ENCODE measurements around the gene ATAD5. TPM values are rescaled to one million over a fixed set of nuclear protein-coding genes. Genes with fewer than 3 reads are reported as not detected.
"Not testable (repeated sequence)": the region's sequence is repeated elsewhere in the genome, so short reads cannot be mapped to it uniquely, and the experiment has no call there.

The ATAD5 gene
- polyA plus RNA-seq, 1 donor from 2014 or later, result 6.3 TPM

- no peaks in the 10 kb centered on the region for H3K79me2 ChIP-seq (replicated peaks; ENCODE audit: insufficient read depth, low read length)
- H3K27ac ChIP-seq (ENCODE audit: low read length), result no peak overlapping the region
- no peaks in the 10 kb centered on the region for H3F3A ChIP-seq (ENCODE audit: insufficient read depth, low read length, poor library complexity, severe bottlenecking)
- H3K4me3 ChIP-seq (ENCODE audit: low read length), result no peak overlapping the region
- H3K9me2 ChIP-seq (ENCODE audit: insufficient read depth, low read length), result no peaks in the 10 kb centered on the region
- H3K9me3 ChIP-seq (ENCODE audit: low read length), result no peaks in the 10 kb centered on the region
- H3K36me3 ChIP-seq (ENCODE audit: insufficient read depth, low read length), result no peaks in the 10 kb centered on the region
- H3K4me2 ChIP-seq (ENCODE audit: low read length), result no peak overlapping the region
- no peaks in the 10 kb centered on the region for H4K20me1 ChIP-seq (ENCODE audit: insufficient read depth)
- H3K27me3 ChIP-seq (ENCODE audit: insufficient read depth, low read depth, low read length), result peaks cover 6% of the 10 kb centered on the region
- TF ChIP-seq SMC3 (conservative IDR thresholded peaks at IDR 0.05; ENCODE audit: poor library complexity), result no peak
- no peak for TF ChIP-seq TAF1 (IDR thresholded peaks at IDR 0.05; ENCODE audit: low read depth)
- no peak for TF ChIP-seq POLR2AphosphoS5 (IDR thresholded peaks at IDR 0.05)
- TF ChIP-seq MXI1 (conservative IDR thresholded peaks at IDR 0.05; ENCODE audit: poor library complexity, severe bottlenecking), result no peak
- TF ChIP-seq CTCF (IDR thresholded peaks at IDR 0.05; ENCODE audit: poor library complexity, severe bottlenecking), result no peak
- H2AFZ ChIP-seq (ENCODE audit: low read depth, low read length), result no peak overlapping the region
- no peak overlapping the region for H3K9ac ChIP-seq (ENCODE audit: low read length)
Observed at GRCh38 chr17:30929081-30929633, 97.4 kb downstream of the ATAD5 start.

- H3K9ac ChIP-seq (ENCODE audit: low read length); H3K27me3 ChIP-seq (ENCODE audit: insufficient read depth, low read depth, low read length); H3K4me3 ChIP-seq (ENCODE audit: low read length); H3K79me2 ChIP-seq (replicated peaks; ENCODE audit: insufficient read depth, low read length); H3K36me3 ChIP-seq (ENCODE audit: insufficient read depth, low read length); H3K9me2 ChIP-seq (ENCODE audit: insufficient read depth, low read length); H4K20me1 ChIP-seq (ENCODE audit: insufficient read depth); H3K27ac ChIP-seq (ENCODE audit: low read length); H3F3A ChIP-seq (ENCODE audit: insufficient read depth, low read length, poor library complexity, severe bottlenecking); H3K9me3 ChIP-seq (ENCODE audit: low read length); H2AFZ ChIP-seq (ENCODE audit: low read depth, low read length); H3K4me2 ChIP-seq (ENCODE audit: low read length): not testable (repeated sequence)
Observed at GRCh38 chr17:30929861-30930260, 98.1 kb downstream of the ATAD5 start.

GRCh38 chr17:30930495-30930894 is 98.7 kb downstream of the ATAD5 start:
- Histone ChIP-seq H3K36me3 (ENCODE audit: insufficient read depth, low read length) (no peaks in the 10 kb centered on the region), H3K9me3 (ENCODE audit: low read length) (no peaks in the 10 kb centered on the region), H3F3A (ENCODE audit: insufficient read depth, low read length, poor library complexity, severe bottlenecking) (no peaks in the 10 kb centered on the region), H2AFZ (ENCODE audit: low read depth, low read length) (no peak overlapping the region), H3K79me2 (replicated peaks; ENCODE audit: insufficient read depth, low read length) (no peaks in the 10 kb centered on the region), H4K20me1 (ENCODE audit: insufficient read depth) (no peaks in the 10 kb centered on the region), H3K9me2 (ENCODE audit: insufficient read depth, low read length) (no peaks in the 10 kb centered on the region), H3K9ac (ENCODE audit: low read length) (no peak overlapping the region), H3K27me3 (ENCODE audit: insufficient read depth, low read depth, low read length) (no peaks in the 10 kb centered on the region), H3K4me3 (ENCODE audit: low read length) (no peak overlapping the region), H3K27ac (ENCODE audit: low read length) (no peak overlapping the region), H3K4me2 (ENCODE audit: low read length) (no peak overlapping the region)
- no peak for TF ChIP-seq MXI1 (conservative IDR thresholded peaks at IDR 0.05; ENCODE audit: poor library complexity, severe bottlenecking)
- no peak for TF ChIP-seq REST (IDR thresholded peaks at IDR 0.05; ENCODE audit: borderline replicate concordance)
- no peak for TF ChIP-seq TAF1 (IDR thresholded peaks at IDR 0.05; ENCODE audit: low read depth)
- no peak for TF ChIP-seq SMC3 (conservative IDR thresholded peaks at IDR 0.05; ENCODE audit: poor library complexity)
- no peak for TF ChIP-seq EP300 (conservative IDR thresholded peaks at IDR 0.05; ENCODE audit: poor library complexity, severe bottlenecking)
- no peak for TF ChIP-seq POLR2AphosphoS5 (IDR thresholded peaks at IDR 0.05)
- no peak for TF ChIP-seq RAD21 (conservative IDR thresholded peaks at IDR 0.05)
- no peak for TF ChIP-seq CTCF (IDR thresholded peaks at IDR 0.05; ENCODE audit: poor library complexity, severe bottlenecking)
- no peak for TF ChIP-seq EZH2 (IDR thresholded peaks at IDR 0.05; ENCODE audit: borderline replicate concordance, insufficient read depth, low read length, poor library complexity, severe bottlenecking)

GRCh38 chr17:30931582-30931981 is 99.8 kb downstream of the ATAD5 start:
- H3K79me2 ChIP-seq (replicated peaks; ENCODE audit: insufficient read depth, low read length); H3K9me3 ChIP-seq (ENCODE audit: low read length); H3K27ac ChIP-seq (ENCODE audit: low read length); H4K20me1 ChIP-seq (ENCODE audit: insufficient read depth); H3K4me2 ChIP-seq (ENCODE audit: low read length); H3K4me3 ChIP-seq (ENCODE audit: low read length); H3K36me3 ChIP-seq (ENCODE audit: insufficient read depth, low read length); H3K27me3 ChIP-seq (ENCODE audit: insufficient read depth, low read depth, low read length); H3K9ac ChIP-seq (ENCODE audit: low read length); H2AFZ ChIP-seq (ENCODE audit: low read depth, low read length); H3F3A ChIP-seq (ENCODE audit: insufficient read depth, low read length, poor library complexity, severe bottlenecking); H3K9me2 ChIP-seq (ENCODE audit: insufficient read depth, low read length): not testable (repeated sequence)

Data from neural cell (in vitro differentiated cells).